ENCODE data around the gene TIPIN.
"Not testable (repeated sequence)": the region's sequence is repeated elsewhere in the genome, so short reads cannot be mapped to it uniquely, and the experiment has no call there.

TIPIN gene, protein sequence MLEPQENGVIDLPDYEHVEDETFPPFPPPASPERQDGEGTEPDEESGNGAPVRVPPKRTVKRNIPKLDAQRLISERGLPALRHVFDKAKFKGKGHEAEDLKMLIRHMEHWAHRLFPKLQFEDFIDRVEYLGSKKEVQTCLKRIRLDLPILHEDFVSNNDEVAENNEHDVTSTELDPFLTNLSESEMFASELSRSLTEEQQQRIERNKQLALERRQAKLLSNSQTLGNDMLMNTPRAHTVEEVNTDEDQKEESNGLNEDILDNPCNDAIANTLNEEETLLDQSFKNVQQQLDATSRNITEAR

DNA sequence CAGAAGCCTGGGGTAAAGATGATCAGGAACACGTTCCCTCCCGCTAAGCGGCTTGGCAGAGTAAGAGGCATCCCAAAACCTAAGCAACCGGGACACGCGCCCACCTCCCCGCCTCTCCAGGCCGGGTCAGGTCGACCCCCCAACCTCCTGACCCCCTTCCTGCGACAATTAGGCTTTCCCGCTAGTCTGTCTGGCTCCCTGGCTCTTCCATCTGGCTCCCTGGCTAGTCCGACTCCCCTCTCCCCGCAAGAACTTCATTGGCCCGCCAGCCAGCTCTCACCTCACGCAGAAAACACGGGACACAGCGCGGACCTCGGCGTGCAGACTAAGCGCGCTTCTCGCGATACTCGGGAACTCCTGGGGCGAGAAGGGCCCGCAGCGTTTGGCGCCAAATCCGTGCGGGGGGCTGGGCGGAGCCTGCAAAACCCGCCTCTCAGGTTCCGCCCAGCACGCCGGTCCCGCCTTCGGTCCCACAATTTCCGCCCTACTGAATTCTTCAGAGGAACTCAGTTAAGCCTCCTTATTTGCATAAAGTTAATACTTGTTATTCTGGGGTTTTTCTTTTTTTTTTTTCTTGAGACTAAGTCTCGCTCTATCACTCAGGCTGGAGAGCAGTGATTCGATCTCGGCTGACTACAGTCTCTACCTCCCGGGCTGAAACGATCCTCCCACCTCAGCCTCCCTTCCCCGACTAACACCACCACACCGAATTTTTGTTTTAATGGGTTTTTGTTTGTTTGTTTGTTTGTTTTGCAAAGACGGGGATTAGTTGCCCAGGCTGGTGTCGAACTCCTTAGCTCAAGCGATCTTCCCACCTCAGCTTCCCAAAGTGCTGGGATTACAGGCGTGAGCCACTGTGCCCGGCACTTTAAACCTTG is at the start of gene TIPIN:
TIPIN (minus strand) TSS at position 327 of the 878 bp plus-strand sequence. CDS start 3,738 bp downstream, outside the sequence.
- peak; percentile 84 for DNase-seq (ENCODE audit: low read depth)

DNA sequence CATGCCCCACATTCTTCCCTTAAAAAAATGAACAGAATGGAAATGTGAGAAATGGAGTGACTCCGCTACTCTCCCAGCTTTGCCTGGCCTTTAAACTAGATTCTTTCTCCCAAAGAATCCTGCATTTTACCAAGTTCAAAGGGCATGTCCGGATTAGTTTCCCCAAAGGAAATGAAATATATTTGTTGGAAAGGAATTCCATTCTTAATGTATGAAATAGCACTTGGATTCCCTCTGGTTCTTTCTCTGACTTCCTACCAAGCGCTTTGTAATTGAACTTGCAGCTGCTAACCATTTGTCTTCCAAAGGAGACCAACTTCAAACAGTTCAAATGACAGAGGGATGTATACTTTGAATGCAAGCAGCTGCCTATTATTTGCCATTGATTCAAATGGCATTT is 49.1 kb upstream of the TIPIN start:
- DNase-seq (ENCODE audit: low read depth) = no peak

DNA sequence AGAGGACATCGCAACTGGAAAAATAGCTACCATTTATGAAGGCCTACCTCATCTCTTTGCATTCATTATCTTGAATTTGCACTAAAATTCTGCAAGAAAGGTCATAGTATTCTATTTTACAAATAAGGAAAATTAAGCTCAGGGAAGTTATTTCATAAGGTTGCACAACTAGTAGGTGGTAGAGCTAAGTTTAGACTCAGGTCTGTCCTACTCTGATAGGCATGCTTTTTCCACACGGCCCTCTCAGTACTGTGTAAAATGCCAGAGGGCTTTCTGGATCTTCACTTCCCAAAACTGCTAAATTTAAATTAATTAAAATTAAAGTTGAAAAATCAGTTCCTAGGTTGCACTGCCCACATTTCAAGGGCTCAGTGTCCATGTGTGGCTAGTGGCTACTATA is 48.5 kb upstream of the TIPIN start:
- DNase-seq (ENCODE audit: low read depth) = no peak

DNA sequence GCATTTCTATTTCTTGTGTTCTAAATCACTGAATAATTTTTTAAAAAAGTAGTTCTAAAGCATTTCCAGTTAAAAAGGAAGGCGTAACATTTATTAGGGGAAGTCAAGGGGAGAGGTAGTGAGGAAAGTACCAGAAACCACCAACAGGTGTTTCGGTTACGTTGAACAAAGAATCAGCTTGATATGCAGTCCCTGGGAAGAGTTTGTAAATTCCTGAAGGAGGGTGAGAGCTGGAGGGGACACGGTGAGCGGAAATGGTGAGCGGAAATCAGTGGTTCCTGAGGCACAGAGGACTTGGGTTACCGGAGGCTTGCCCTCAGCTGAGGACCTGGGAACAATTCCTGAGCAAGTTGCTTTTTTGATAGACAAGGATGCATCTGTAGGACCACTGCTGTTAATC is 48.0 kb upstream of the TIPIN start:
- no peak for DNase-seq (ENCODE audit: low read depth)

DNA sequence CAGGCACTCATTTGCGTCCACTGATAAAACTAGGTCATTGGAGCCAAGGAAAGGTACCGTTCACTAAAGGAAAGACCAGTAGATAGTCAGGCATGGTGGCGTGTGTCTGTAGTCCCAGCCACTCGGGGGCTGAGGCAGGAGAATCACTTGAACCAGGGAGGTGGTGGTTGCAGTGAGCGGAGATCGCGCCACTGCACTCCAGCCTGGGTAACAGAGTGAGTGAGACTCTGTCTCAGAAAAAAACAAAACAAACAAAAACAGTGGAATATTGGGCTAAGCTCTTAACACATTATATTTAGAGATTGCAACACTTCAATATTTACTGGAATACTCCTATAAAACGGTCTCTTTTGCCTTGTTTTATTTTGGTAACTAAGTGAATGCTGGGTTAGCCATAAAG is 47.6 kb upstream of the TIPIN start:
- no peak for DNase-seq (ENCODE audit: low read depth)

DNA sequence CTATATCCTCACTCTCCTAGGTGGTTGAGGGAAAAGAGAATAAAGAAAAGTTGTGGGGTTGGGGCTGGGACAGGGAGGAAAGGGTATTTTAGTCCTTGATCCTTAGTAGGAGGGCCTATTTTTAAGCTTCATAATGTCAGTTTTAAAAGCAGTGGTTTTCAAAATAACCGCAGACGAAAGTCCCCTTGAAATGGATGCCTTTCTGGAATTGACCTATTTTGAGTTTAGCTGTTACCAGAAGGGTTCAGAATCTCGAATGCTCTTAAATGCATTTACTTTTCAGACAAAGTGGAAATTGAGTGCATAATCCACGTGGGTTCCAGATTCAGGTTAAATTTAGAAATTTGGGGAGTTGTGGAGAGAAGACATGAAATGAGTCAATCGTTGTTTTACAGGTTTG is 46.8 kb upstream of the TIPIN start:
- DNase-seq (ENCODE audit: low read depth) = no peak

DNA sequence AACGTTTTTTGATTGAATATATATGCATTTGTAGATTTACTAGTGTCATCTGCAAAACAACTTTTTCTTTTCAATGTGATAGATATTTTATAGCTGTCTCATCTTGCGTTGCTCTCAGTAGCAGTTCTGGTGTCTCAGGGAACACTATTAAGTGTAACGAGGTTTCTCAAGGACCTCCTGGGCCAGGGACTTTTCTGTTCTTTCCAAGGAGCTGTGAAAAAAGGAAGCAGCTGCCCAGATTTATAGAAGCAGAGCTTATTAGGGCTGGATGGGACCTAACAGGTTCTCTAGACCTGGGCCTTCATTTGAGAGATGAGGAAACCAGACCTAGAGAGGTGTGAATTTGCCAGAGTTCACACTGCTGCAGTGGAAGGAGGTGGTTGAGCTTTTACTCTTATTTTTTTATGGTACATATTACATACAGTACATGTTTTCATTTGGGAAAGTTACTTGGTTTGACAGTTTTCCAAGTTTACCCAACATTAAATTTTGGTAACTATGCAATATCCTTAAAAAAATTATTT is 46.3 kb upstream of the TIPIN start:
- no peak for DNase-seq (ENCODE audit: low read depth)

DNA sequence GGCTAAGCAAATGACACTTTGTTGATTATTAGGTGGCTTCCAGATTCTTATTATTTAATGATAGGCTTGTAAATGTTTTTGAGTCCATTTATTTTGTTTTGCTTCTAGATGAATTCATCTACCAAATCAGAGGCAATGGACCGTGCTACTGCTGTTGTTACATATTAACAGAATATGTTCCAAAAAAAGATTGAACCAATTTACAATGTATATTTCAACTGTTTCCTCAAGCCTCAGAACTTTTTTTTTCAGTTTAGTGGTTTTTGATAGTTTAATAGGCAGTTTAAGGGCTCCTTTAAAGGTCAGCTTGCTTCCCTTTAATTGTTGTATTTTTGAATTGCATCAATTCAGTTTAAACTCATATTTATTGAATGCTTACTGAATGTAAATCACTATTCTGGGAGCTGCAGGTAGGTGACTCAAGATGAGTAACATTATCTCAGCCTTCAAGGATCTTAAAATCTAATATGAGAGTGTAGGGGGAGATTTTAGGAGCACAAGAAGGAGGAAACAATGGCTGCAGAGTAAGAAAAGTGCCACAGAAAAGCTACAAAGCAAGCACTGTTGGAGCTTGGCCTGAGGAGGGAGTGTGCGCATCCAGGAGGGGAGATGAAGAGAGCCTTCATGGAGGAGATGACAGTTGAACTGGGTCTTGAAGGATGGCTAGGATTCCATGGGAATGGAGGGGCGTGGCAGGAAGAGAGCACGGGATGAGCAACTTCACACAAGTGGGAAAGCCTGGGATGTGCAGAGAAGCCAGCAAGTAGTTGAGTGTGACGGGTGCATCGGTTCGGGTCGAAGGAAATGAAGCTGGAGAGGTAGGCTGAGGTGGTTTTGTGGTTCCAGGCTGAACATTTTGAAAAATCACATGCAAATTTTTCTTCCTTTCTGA is 44.9 kb upstream of the TIPIN start:
- DNase-seq (ENCODE audit: low read depth) = no peak

DNA sequence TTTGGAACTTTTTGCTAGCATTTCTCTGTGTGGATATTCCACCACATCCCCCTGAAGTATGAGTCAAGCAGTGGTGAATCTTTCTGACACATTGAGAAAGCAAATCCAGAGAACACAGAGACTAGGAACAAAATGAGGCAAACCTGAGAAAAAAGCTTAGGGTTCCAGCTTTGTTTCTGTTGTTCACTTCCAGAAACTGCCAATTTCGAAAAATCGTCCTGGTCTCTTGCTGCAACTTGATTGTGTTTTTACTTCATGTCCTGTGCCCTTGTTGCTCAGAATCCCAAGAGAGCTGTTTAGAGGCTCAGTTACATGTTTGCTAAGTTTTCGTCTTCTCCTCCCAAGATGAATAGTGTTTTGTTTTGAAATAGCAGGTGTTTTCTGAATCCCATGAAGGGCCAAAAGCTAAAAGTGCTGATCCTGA is 43.9 kb upstream of the TIPIN start:
- DNase-seq (ENCODE audit: low read depth) = no peak

DNA sequence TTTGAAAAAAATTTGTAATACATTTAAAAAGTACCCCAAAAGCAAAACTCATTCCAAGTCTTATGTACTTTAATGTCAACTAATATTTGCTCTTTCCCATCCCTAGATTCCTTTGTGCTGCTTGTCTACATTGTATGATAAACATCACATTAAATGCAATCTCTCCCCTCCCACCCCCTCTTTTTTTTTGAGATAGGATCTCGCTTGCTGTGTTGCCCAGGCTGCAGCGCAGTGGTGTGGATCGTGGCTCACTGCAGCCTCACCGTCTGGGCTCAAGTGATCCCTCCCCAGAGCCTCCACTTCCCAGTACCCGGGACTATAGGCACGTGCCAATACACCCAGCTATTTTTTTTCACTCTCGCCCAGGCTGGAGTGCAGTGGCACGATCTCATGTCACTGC is 42.8 kb upstream of the TIPIN start:
- no peak for DNase-seq (ENCODE audit: low read depth)

DNA sequence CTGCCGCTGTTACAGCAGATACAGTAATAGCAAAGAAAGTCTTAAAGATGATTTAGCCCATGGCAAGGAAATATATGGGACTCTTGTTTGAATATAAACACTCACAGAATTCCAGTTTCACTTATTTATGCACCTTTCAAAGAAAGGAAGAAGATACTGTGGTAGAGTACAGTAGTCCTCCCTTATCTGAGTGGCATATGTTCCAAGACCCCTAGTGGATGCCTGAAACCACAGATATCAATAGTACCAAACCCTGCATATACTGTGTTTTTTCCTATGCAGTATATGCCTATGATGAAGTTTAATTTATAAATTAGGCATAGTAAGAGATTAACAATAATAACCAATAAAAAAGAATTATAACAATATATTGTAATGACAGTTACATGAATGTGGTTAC is 38.4 kb upstream of the TIPIN start:
- DNase-seq (ENCODE audit: low read depth) = no peak

DNA sequence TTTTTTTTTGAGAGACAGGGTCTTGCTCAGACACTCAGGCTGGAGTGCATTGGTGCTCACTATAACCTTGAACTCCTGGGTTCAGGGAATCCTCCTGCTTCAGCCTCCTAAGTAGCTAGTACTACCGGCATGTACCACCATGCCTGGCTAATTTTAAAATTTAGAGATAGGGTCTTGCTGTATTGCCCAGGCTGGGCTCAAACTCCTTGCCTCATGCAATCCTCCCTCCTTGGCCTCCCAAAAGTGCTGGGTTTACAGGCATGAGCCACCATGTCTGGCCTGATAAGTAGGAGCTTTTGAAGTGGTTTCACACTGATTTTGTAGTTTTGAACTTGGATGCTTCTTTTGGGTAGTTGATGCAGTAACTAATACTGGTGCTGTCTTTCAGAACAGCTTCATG is 38.0 kb upstream of the TIPIN start:
- DNase-seq (ENCODE audit: low read depth) = no peak

DNA sequence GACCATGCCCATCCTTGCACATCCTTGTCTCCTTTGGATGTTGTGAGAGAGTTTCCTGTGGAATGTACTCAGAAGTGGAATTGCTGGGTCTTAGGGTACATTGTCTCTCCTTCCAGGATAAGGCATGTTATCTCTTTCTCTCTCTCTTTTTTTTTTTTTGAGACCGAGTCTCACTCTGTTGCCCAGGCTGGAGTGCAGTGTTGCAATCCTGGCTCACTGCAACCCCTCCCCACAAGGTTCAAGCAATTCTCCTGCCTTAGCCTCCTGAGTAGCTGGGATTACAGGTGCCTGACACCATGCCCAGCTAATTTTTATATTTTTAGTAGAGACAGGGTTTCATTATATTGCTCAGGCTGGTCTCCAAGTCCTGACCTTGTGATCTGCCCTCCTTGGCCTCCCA is 36.6 kb upstream of the TIPIN start:
- not testable (repeated sequence) for DNase-seq (ENCODE audit: low read depth)

DNA sequence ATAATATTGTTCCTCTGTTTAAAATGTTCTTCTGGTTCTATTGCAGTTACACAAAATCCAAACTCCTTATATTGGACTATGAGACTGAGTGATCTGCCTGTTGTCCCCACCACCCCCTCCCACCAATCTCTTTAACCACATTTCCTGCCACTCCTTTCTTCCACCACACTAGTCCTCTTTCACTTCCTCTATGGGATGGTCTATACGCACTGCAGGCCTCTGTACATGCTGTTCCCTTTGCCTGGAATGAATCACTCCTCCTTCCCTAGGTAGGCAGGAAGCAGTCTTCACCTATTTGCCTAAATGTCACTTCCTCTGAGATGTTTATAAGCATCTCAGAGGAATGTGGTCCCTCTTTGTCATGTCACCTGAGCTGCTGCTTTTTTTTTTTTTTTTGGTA is 34.2 kb upstream of the TIPIN start:
- DNase-seq (ENCODE audit: low read depth) = peak; percentile 44

DNA sequence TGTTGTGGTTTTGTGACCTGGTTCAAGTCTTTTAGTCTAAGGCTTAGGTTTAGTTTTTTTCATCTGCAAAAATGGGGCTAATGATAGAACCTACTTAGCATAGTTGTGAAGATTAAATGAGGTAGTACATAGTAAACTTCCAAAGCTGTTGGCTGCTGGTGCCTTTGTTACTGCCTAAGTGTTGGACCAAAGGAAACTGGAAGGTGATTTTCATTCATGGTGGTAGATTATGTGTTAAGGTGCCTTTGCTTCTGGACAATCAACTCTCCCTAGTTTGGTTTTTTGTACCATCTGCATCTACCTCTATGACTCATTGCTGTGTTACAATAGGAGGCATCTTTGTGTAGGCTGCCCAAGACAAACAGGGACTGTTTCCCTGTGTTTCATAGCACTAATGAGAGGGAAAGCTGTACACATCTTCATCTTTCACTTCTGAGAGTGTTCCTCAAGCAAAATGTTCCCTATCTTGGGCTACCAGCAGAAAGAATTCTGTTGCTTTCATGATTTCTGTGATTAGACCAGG is 33.4 kb upstream of the TIPIN start:
- DNase-seq (ENCODE audit: low read depth) = no peak

DNA sequence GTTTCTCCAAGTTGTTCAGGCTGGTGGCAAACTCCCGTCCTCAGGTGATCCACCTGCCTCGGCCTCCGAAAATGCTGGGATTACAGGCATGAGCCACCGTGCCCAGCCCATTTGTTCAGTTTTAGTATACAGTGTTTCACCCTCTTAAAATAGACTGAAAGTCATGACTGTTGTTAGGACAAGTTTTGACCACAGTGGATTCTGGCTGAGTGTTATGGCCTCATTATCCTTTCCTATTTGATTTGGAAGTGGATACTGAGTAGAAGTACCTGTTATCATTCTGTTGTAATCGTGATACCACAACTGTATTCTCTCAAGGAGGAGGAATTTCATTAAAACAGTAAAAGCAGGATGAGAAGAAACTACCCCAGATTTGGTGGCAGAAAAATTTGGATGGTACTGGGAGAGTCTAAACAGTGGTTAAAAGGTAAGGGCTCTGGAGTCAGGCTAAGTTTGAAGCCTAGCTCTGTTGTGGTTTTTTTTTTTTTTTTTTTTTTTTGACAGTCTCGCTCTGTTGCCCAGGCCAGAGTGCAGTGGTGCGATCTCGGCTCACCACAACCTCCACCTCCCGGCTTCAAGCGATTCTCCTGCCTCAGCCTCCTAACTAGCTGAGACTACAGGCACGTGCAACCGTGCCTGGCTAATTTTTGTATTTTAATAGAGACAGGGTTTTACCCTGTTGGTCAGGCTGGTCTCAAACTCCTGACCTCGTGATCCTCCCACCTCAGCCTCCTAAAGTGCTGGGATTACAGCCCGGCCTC is 32.8 kb upstream of the TIPIN start:
- DNase-seq (ENCODE audit: low read depth) = no peak

DNA sequence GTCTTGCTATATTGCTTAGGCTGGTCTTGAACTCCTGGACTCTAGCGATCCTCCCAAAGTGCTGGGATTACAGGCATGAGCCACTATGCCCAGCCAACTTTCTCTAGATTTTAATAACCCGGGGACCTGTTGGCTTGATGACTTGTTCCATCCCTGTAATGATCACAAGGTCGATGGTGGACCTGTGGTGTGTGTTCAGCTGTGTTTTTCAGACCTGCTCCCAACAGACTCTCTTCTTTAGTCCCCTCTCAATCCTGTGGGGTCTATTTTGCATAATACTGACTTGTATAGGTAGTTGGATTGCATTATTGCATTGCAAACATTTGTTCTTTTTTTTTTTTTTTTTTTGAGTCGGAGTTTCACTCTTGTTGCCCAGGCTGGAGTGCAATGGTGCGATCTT is 32.1 kb upstream of the TIPIN start:
- DNase-seq (ENCODE audit: low read depth) = no peak

DNA sequence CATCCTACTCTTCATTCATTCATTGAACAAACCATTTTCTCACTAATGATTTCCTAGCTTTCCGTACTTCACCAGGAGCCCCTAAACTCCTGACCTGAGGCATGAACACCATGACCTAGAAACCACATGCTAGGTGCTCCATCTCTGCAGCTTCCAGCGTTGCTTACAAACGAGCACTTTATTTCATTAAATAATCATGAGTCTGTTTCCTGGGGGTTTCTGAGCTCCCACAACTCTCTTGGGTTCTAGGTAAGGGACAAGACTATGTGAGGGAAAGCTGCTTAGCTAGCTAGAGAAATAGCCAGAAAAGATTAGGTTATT is 31.5 kb upstream of the TIPIN start:
- no peak for DNase-seq (ENCODE audit: low read depth)

DNA sequence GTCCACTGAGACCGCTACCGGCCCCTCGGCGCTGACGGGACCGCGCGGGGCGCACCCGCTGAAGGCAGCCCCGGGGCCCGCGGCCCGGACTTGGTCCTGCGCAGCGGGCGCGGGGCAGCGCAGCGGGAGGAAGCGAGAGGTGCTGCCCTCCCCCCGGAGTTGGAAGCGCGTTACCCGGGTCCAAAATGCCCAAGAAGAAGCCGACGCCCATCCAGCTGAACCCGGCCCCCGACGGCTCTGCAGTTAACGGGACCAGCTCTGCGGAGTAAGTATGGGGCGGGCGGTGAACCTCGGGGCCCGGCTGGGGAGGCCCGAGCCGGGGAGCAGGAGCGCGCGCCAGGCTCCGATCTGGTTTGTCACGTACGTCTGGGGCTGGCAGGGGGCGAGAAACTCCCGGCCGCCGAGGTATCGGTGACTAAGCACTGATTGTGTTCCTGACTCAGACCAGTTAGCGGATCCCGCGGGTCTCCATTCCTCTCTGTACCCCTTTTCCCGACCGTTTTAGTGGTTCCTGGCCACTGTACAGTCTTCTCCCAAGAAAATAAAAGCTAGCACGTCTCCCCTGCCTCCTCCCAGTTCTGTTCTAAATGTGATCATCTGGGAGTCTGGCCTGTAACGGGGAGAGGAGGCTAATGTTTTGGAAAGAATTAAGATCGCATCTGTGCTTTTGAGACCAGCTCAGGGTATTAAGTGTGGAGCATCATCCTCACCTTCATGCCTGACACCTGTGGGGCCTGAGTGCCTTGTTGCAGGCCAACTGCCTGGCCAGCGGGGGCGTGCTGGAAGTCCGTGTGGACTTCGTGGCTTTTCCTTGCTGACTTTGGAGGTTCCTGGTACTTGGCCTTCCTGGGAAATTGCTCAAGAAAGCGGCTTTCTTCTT is 30.9 kb upstream of the TIPIN start:
- DNase-seq (ENCODE audit: low read depth) = no peak

All from CMK (cell line).